H1 (cell line): Measurements from ENCODE around the gene RELCH. TPM values are rescaled to one million over a fixed set of nuclear protein-coding genes. Genes with fewer than 3 reads are reported as not detected.

Experiments used
- CTCF ChIA-PET: fragments of 300-600 bp; sonication (Branson Sonifier 250); formaldehyde crosslinking; loops from one replicate; lab custom pipeline; 2021; ENCODE audit not compliant: partially characterized antibody; lab: Charles Lee
- POLR2A ChIA-PET: fragments of 300-600 bp; sonication (Branson Sonifier 250); formaldehyde crosslinking; loops from one replicate; lab custom pipeline; 2021; ENCODE audit warnings: inconsistent platforms; ENCODE audit not compliant: partially characterized antibody; lab: Charles Lee
- DNase-seq, 2 experiments: peaks; one replicate each; pipeline versions ENCODE4 v3.0.0 to v3.0.0-alpha.2; 2010 to 2022; ENCODE audit warnings: low spot score in 2 of 2, low read depth in 1 of 2, mixed read lengths in 1 of 2
- FAIRE-seq: peaks from 2 replicates; lab custom pipeline; 2011; peaks lifted over from hg19 to GRCh38; lab: Jason Lieb, UNC
- H2AFZ ChIP-seq: 2 replicates; pipeline ENCODE4 v1.8.1; 2012; ENCODE audit warnings: low read length, inconsistent platforms
- H2AK5ac ChIP-seq: 2 replicates; pipeline ENCODE4 v1.6.1; 2013; ENCODE audit warnings: low read depth, low read length
- H2BK120ac ChIP-seq: replicated peaks from 2 replicates; pipeline ENCODE3; 2013; ENCODE audit warnings: low read depth, low read length, inconsistent platforms
- H2BK12ac ChIP-seq: 2 replicates; pipeline ENCODE4 v1.6.1; 2013; ENCODE audit warnings: low read depth, low read length
- H2BK15ac ChIP-seq: 2 replicates; pipeline ENCODE4 v1.6.1; 2013; ENCODE audit warnings: low read length
- H2BK20ac ChIP-seq: 2 replicates; pipeline ENCODE4 v1.6.1; 2013; ENCODE audit warnings: low read length
- H2BK5ac ChIP-seq: 2 replicates; pipeline ENCODE4 v1.6.1; 2013; ENCODE audit warnings: low read depth, low read length
- H3K14ac ChIP-seq: 2 replicates; pipeline ENCODE4 v1.6.1; 2013; ENCODE audit warnings: inconsistent platforms; ENCODE audit not compliant: insufficient read length
- H3K18ac ChIP-seq: 2 replicates; pipeline ENCODE4 v1.6.1; 2013; ENCODE audit warnings: low read length; ENCODE audit errors: extremely low read depth
- H3K23ac ChIP-seq: 2 replicates; pipeline ENCODE4 v1.6.1; 2013; ENCODE audit warnings: inconsistent platforms; ENCODE audit not compliant: insufficient read length
- H3K23me2 ChIP-seq: 2 replicates; pipeline ENCODE4 v1.6.1; 2013; ENCODE audit warnings: low read depth, low read length
- H3K27ac ChIP-seq: 2 replicates; pipeline ENCODE4 v1.6.1; 2011; ENCODE audit warnings: low read depth, low read length, inconsistent platforms
- H3K27me3 ChIP-seq, 4 experiments: replicated peaks in 1 of 4; 1 replicate in 1 of 4; 2 replicates in 3 of 4; pipeline versions ENCODE4 v1.6.1 to v1.8.1; 2011 to 2013; ENCODE audit warnings: low read length in 3 of 4, mild to moderate bottlenecking in 3 of 4, inconsistent platforms in 2 of 4, mixed read lengths in 2 of 4, moderate library complexity in 1 of 4; ENCODE audit not compliant: control insufficient read depth in 3 of 4, insufficient read depth in 3 of 4; ENCODE audit errors: extremely low read depth in 1 of 4
- H3K36me3 ChIP-seq, 4 experiments: 2 replicates each; pipeline versions ENCODE4 v1.6.1 to v1.8.1; 2011 to 2013; ENCODE audit warnings: mild to moderate bottlenecking in 4 of 4, low read length in 3 of 4, moderate library complexity in 2 of 4, control low read depth in 1 of 4, inconsistent platforms in 1 of 4; ENCODE audit not compliant: insufficient read depth in 4 of 4, control insufficient read depth in 2 of 4
- H3K4ac ChIP-seq: replicated peaks from 2 replicates; pipeline ENCODE3; 2013; ENCODE audit warnings: low read length, low read depth, mixed read lengths, inconsistent platforms; ENCODE audit not compliant: insufficient read length
- H3K4me1 ChIP-seq, 4 experiments: replicated peaks in 1 of 4; 1 replicate in 1 of 4; 2 replicates in 3 of 4; pipeline versions ENCODE4 v1.6.1 to v1.8.1; 2011 to 2013; ENCODE audit warnings: low read length in 3 of 4, inconsistent platforms in 2 of 4, mixed read lengths in 1 of 4; ENCODE audit not compliant: insufficient read depth in 4 of 4, control insufficient read depth in 3 of 4
- H3K4me2 ChIP-seq, 2 experiments: 2 replicates each; pipeline versions ENCODE4 v1.6.1 to v1.8.1; 2011 to 2013; ENCODE audit warnings: low read depth in 2 of 2, low read length in 2 of 2, control low read depth in 1 of 2, inconsistent platforms in 1 of 2, mild to moderate bottlenecking in 1 of 2; ENCODE audit not compliant: insufficient read depth in 1 of 2
- H3K4me3 ChIP-seq, 4 experiments: fragments of 200-600, 300-600 bp in 1 of 4; sonication (generic), shearing (Covaris generic), sonication (Bioruptor Twin) in 1 of 4; 2 replicates each; pipeline versions ENCODE4 v1.5.1 to v1.8.1; 2011 to 2016; ENCODE audit warnings: low read length in 4 of 4, low read depth in 3 of 4, control low read depth in 2 of 4, inconsistent platforms in 2 of 4, mild to moderate bottlenecking in 2 of 4, mixed read lengths in 1 of 4, moderate library complexity in 1 of 4; ENCODE audit not compliant: insufficient read depth in 2 of 4; ENCODE audit errors: extremely low read depth in 1 of 4
- H3K56ac ChIP-seq: replicated peaks from 2 replicates; pipeline ENCODE3; 2013; ENCODE audit warnings: low read depth, mild to moderate bottlenecking, mixed read lengths, low read length, inconsistent platforms; ENCODE audit not compliant: insufficient read length
- H3K79me1 ChIP-seq: 2 replicates; pipeline ENCODE4 v1.6.1; 2013; ENCODE audit warnings: low read depth, low read length, control low read depth
- H3K79me2 ChIP-seq, 2 experiments: 2 replicates each; pipeline versions ENCODE4 v1.6.1 to v1.8.1; 2012 to 2013; ENCODE audit warnings: low read length in 2 of 2, mild to moderate bottlenecking in 2 of 2, inconsistent platforms in 1 of 2; ENCODE audit not compliant: insufficient read depth in 2 of 2, control insufficient read depth in 1 of 2
- H3K9ac ChIP-seq, 4 experiments: replicated peaks in 1 of 4; 1 replicate in 1 of 4; 2 replicates in 3 of 4; pipeline versions ENCODE4 v1.6.1 to v1.8.1; 2011 to 2013; ENCODE audit warnings: low read depth in 3 of 4, low read length in 3 of 4, control low read depth in 2 of 4, mild to moderate bottlenecking in 2 of 4, moderate library complexity in 2 of 4, inconsistent platforms in 1 of 4; ENCODE audit errors: extremely low read depth in 1 of 4
- H3K9me3 ChIP-seq, 2 experiments: 2 replicates each; pipeline versions ENCODE4 v1.6.1 to v1.8.1; 2012 to 2013; ENCODE audit warnings: mild to moderate bottlenecking in 2 of 2, moderate library complexity in 2 of 2, control low read depth in 1 of 2, inconsistent platforms in 1 of 2, low read depth in 1 of 2, low read length in 1 of 2, mixed read lengths in 1 of 2; ENCODE audit not compliant: insufficient read depth in 2 of 2
- H4K20me1 ChIP-seq, 2 experiments: replicated peaks in 1 of 2; 2 replicates each; pipeline versions ENCODE3 to v1.8.1; 2011 to 2013; ENCODE audit warnings: inconsistent platforms in 2 of 2, low read length in 2 of 2, mild to moderate bottlenecking in 1 of 2; ENCODE audit not compliant: insufficient read depth in 2 of 2, control insufficient read depth in 1 of 2
- H4K5ac ChIP-seq: 2 replicates; pipeline ENCODE4 v1.6.1; 2013; ENCODE audit warnings: low read length, low read depth, mixed read lengths, inconsistent platforms; ENCODE audit not compliant: insufficient read length
- H4K8ac ChIP-seq: 2 replicates; pipeline ENCODE4 v1.8.0; 2013; ENCODE audit warnings: mild to moderate bottlenecking, moderate library complexity, low read length, inconsistent platforms; ENCODE audit not compliant: insufficient read depth; ENCODE audit errors: extremely low read depth
- H4K91ac ChIP-seq: replicated peaks from 2 replicates; pipeline ENCODE3; 2013; ENCODE audit warnings: low read length, mixed read lengths, inconsistent platforms; ENCODE audit not compliant: insufficient read length
- CBX5 ChIP-seq: fragments of 300-800, 300-1000 bp; sonication (generic); IDR thresholded peaks from 2 replicates; pipeline ENCODE4 v1.7.1; 2016; ENCODE audit warnings: antibody characterized with exemption, low read length, low read depth
- JUND ChIP-seq: IDR thresholded peaks from 2 replicates; pipeline ENCODE4 v1.6.1; 2011; ENCODE audit warnings: mild to moderate bottlenecking, improper control_type of control experiment, low read length
- POU5F1 ChIP-seq: IDR thresholded peaks from 2 replicates; pipeline ENCODE4 v1.6.1; 2011; ENCODE audit warnings: low read depth, mild to moderate bottlenecking, low read length, moderate library complexity
- WGBS, 2 experiments: shearing (Covaris generic) in 1 of 2; methylation state at CpG; one replicate each; pipeline versions ENCODE4 v1.1.6 to v1.1.7; 2013 to 2015; ENCODE audit warnings: low lambda C conversion rate in 2 of 2, mixed read lengths in 2 of 2, inconsistent platforms in 1 of 2, low coverage in 1 of 2, missing lambda C conversion rate in 1 of 2; ENCODE audit not compliant: insufficient replicate concordance in 2 of 2, insufficient coverage in 1 of 2, insufficient read length in 1 of 2; ENCODE audit errors: extremely low coverage in 1 of 2, missing lambda C conversion rate in 1 of 2; 5-methylcytosine and 5-hydroxymethylcytosine counted together
- polyA plus RNA-seq, 7 experiments: library from polyadenylated mRNA; depleted of rRNA in 3 of 7; stranded (reverse) in 5 of 7; unstranded in 2 of 7; fragments of >200 nt in 5 of 7; fragments of 200-250 nt in 2 of 7; gene quantifications; 1 replicate in 5 of 7; 2 replicates in 1 of 7; 4 replicates in 1 of 7; pipeline versions ENCODE4 v1.2.1 to v1.2.3, GENCODE V29; 2011 to 2013; ENCODE audit warnings: missing spikeins in 2 of 7, mixed read lengths in 2 of 7
- total RNA-seq: library from RNA; stranded (reverse); fragmentation: NEBNext Ultra II Directional; extraction: Animal tissue kit (Norgen Biotek cat#: 25700); gene quantifications from 2 replicates; pipeline ENCODE4 v1.2.1, GENCODE V29; 2021

Gene RELCH
- total and polyA plus RNA-seq, 2 of the 8 experiments (the other 6 are each of a cell fraction or from before 2014, with no cell fraction given), result 7.3 to 26.9 TPM

DNA sequence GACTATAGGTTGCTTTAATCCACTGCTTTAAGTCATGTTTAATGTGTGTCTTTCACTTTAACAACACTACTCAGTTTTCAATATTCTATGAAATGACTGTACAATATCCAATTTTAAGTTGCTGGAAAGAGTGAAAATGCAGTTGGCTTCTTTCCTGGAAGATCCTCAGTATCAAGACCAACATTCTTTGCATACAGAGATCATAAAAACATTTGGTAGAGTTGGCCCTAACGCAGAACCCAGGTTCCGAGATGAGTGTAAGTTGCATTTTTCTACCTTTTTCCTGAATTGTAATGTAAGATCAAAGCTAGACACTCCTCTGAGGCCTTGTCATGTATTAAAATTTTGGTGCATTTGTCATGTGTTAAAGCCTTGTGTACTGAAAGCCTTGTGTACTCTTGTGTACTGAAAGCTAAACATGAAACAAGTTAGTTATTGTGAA is 95.2 kb downstream of the RELCH start:
- Histone ChIP-seq H3K9ac (no peak overlapping the region), H2BK5ac (no peak overlapping the region), H2AFZ (no peak overlapping the region), H2BK20ac (no peak overlapping the region), H2AK5ac (no peak overlapping the region), H3K79me2 (no peaks in the 10 kb centered on the region), H4K91ac (no peak overlapping the region), H3K9me3 (no peaks in the 10 kb centered on the region), H3K4me2 (no peak overlapping the region), H4K8ac (no peak overlapping the region), H3K36me3 (peaks cover 0 to 10% (median 5%) of the 10 kb centered on the region in 4 experiments; a peak in 4 of 8 replicates), H3K23me2 (no peaks in the 10 kb centered on the region), H4K5ac (no peak overlapping the region), H3K4me3 (no peak overlapping the region), H3K4ac (no peak overlapping the region), H3K27ac (no peak overlapping the region), H2BK15ac (no peak overlapping the region), H2BK12ac (no peak overlapping the region), H2BK120ac (no peak overlapping the region), H3K14ac (no peak overlapping the region), H3K23ac (no peak overlapping the region), H4K20me1 (peaks cover 0 to 3% of the 10 kb centered on the region in 2 experiments), H3K18ac (no peak overlapping the region), H3K79me1 (no peaks in the 10 kb centered on the region), H3K27me3 (no peaks in the 10 kb centered on the region), H3K56ac (no peak overlapping the region), H3K4me1 (0 out of 7 replicates have a peak, but pooled peaks cover 0 to 2% (median 0%) of the 10 kb centered on the region in 4 experiments)
- DNase-seq, result no peak
- WGBS, 2 experiments, result 88% methylated on average over 2 of the region's 2 CpGs; no CpG with 5 or more reads in 1 of the 2 experiments
- ChIA-PET POLR2A (no interaction called here), CTCF (interaction anchor here (1.0 to 1.4 kb wide), 4 partner anchors 33 to 116 kb away, joined by 3 read pairs; no protein-coding TSS in a partner anchor)
- TF ChIP-seq JUND (no peak), CBX5 (no peak), POU5F1 (no peak)
- no peak for FAIRE-seq
